Activated CD4-positive, alpha-beta memory T cell treated with anti-CD3 and anti-CD28 coated beads, Interleukin-2, amount 10 ng/mL, durations not matched to agents 7 days and 5 days (primary cell): ENCODE results near the gene SIGLEC9. TPM values are rescaled to one million over a fixed set of nuclear protein-coding genes. Genes with fewer than 3 reads are reported as not detected.
A peak's percentile ranks its signal among the peaks of the same experiment; 100 is the strongest.

Source experiments
- CTCF ChIA-PET: fragments of 350-600 bp; sonication (Branson Sonifier 250); formaldehyde crosslinking; loops from one replicate; lab custom pipeline; 2021; ENCODE audit warnings: antibody characterized with exemption, inconsistent platforms; lab: Charles Lee
- POLR2A ChIA-PET: fragments of 350-600 bp; sonication (Branson Sonifier 250); formaldehyde crosslinking; loops from one replicate; lab custom pipeline; 2021; ENCODE audit warnings: antibody characterized with exemption; lab: Charles Lee
- DNase-seq: peaks from one replicate; pipeline ENCODE4 v3.0.0-alpha.2; 2020
- H3K27ac Mint-ChIP-seq: one replicate; pipeline ENCODE4 v1.8.0; 2021; ENCODE audit warnings: mild to moderate bottlenecking, mixed read lengths
- H3K27me3 Mint-ChIP-seq: one replicate; pipeline ENCODE4 v1.8.0; 2021; ENCODE audit warnings: mixed read lengths
- H3K36me3 Mint-ChIP-seq: one replicate; pipeline ENCODE4 v1.8.0; 2021; ENCODE audit warnings: low read depth, mixed read lengths
- H3K4me1 Mint-ChIP-seq: one replicate; pipeline ENCODE4 v1.8.0; 2021; ENCODE audit warnings: mixed read lengths
- H3K4me3 Mint-ChIP-seq: one replicate; pipeline ENCODE4 v1.8.0; 2021; ENCODE audit warnings: mild to moderate bottlenecking, mixed read lengths
- H3K9me3 Mint-ChIP-seq: one replicate; pipeline ENCODE4 v1.8.0; 2021; ENCODE audit warnings: mixed read lengths
- total RNA-seq, 2 experiments: library from RNA; stranded (reverse); gene quantifications; one replicate each; pipeline ENCODE4 v1.2.3, GENCODE V29; 2021

SIGLEC9 gene
- total RNA-seq, 2 experiments from 2014 or later: 1.1 to 1.7 TPM

DNA sequence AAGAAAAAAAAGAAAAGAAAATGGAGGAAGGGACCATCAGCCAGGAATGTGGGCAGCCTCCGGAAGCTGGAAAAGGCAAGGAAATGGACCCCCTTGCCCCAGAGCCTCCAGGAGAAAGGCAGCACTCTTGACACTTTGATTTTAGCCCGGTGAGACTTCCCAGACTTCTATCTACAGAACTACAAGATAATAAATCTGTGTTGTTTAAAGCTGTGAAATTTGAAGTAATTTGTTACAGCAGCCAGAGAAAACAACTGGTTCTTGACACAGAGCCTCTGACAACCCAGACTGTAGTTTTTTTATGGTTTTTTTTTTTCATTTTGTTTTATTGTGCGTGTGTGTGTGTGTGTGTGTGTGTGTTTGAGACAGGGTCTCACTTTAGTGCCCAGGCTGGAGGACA lies 24.1 kb upstream of the SIGLEC9 start:
- peaks cover 35% of the 10 kb centered on the region for H3K36me3 Mint-ChIP-seq
- POLR2A ChIA-PET: no interaction called here

DNA sequence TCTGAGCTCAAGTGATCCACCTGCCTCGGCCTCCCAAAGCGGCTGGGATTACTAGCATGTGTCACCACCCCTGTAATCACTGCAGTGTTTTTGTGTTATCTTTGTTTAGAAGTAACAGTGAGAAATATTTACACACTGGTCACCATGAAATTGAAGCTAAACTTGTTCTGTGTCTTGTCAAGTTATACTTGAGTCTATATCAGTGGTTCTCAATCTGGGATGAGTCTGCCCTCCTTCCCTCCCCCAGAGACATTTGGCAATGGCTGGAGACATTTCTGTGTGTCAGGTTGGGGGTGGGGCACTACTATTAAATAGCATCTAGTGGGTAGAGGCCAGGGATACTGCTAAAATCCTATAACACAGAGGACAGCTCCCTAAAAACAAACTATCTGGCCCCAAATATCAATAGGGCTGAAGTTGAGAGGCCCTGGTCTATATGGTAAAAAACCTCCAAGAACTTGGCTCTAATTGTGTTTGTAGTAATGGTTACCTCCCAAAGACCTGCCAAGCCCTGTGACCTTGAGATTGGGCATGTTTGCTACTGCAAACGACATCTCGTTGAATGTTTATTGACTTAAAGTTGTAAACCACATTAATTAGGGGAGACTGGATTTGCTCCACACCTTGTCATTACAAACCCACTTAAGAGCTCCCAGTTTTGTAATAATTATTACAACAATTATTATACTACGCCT lies 23.4 kb upstream of the SIGLEC9 start:
- H3K9me3 Mint-ChIP-seq: no peaks in the 10 kb centered on the region
- H3K36me3 Mint-ChIP-seq: peaks cover 39% of the 10 kb centered on the region
- POLR2A ChIA-PET: no interaction called here
- H3K27me3 Mint-ChIP-seq: no peaks in the 10 kb centered on the region
- H3K4me3 Mint-ChIP-seq: no peak overlapping the region
- peaks cover 37% of the 10 kb centered on the region for H3K4me1 Mint-ChIP-seq
- CTCF ChIA-PET: interaction anchor here (1.3 kb wide), 1 partner anchor 80 kb away, joined by 3 read pairs; no protein-coding TSS in a partner anchor
- H3K27ac Mint-ChIP-seq: no peak overlapping the region
- DNase-seq: no peak

More for the DNA sequence above, 24.1 kb upstream of the SIGLEC9 start:
- Mint-ChIP-seq H3K4me3 (no peak overlapping the region), H3K9me3 (no peaks in the 10 kb centered on the region), H3K27me3 (no peaks in the 10 kb centered on the region), H3K27ac (no peak overlapping the region), H3K4me1 (peaks cover 31% of the 10 kb centered on the region)
- no peak for DNase-seq
- CTCF ChIA-PET: interaction anchor here (1.3 kb wide), 1 partner anchor 80 kb away, joined by 3 read pairs; no protein-coding TSS in a partner anchor

DNA sequence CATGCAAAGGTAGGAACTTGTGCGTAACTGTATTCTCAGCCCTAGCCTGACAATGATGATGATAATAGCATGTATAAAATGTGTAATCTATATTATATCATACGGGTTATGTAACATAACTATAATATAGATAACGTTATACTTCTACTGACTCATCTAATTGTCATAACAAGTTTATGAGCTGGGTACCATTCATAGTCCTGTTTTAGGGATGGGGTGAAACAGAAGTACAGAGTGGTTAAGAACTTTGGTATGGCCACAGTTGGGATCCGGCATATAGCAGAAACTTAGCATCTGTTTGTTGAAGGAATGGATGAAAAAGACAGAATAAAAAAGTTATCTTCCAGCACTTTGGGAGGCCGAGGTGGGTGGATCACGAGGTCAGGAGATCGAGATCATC lies 21.7 kb upstream of the SIGLEC9 start:
- no peak for DNase-seq
- ChIA-PET POLR2A (no interaction called here), CTCF (no interaction called here)
- Mint-ChIP-seq H3K27ac (no peak overlapping the region), H3K9me3 (no peaks in the 10 kb centered on the region), H3K4me1 (peaks cover 37% of the 10 kb centered on the region), H3K27me3 (no peaks in the 10 kb centered on the region), H3K4me3 (no peak overlapping the region), H3K36me3 (peaks cover 43% of the 10 kb centered on the region)

DNA sequence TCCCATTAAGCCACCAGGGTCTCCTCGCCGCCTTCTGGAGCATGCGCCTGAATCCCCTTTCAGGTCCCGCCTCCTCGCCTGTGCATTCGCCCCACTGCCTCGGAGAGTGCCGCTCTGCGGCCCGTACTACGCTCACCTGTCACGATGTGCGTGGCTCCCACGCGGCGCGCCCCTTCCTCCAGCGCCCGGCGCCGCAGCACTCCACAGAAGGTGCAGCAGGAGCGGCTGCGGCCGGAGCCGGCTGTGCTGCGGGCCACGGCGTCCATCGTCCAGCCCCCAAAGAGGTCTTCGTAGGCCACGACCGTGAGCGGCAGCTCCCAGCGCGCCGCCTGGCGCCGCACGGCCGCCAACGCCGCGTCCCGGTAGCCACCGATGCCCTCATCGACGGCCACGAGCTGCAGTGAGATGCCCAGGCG lies 20.8 kb upstream of the SIGLEC9 start:
- no peak for DNase-seq
- ChIA-PET CTCF (no interaction called here), POLR2A (no interaction called here)
- H3K27ac Mint-ChIP-seq: no peak overlapping the region
- H3K4me3 Mint-ChIP-seq: no peak overlapping the region
- no peaks in the 10 kb centered on the region for H3K9me3 Mint-ChIP-seq
- no peaks in the 10 kb centered on the region for H3K27me3 Mint-ChIP-seq
- H3K4me1 Mint-ChIP-seq: peaks cover 43% of the 10 kb centered on the region
- H3K36me3 Mint-ChIP-seq: peaks cover 45% of the 10 kb centered on the region

DNA sequence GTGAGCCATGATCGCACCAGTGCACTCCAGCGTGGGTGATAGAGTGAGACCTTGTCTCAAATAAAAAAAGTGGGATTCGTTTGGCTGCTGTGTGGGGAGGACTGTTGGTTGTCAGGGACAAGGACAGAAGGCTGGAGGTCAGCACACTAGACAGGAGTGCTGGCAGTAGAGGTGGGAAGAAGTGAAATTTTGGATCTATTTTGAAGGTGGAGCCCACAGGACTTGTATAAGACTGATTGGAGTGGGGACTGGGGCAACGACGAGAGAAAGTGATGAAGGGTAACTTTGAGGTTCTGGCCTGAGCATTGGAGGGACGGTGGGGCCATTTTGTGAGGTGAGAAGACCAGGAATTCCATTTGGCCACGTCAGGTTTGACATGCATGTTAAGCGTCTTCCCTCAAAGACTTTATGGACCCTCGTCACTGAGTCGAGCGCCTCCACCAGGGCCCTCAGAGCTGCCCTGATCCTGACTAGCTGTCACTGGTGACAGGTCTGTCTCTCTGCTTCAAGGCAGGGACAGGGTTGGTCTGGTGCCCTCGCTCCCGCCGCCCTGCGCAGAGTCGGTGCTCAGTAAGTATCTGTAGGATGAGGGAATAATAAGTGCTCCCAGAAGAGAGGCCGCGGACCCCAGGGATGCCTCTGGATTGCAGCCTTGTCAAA lies 17.2 kb upstream of the SIGLEC9 start:
- Mint-ChIP-seq H3K4me3 (peak overlapping the region; percentile 85), H3K36me3 (peaks cover 33% of the 10 kb centered on the region), H3K4me1 (peaks cover 43% of the 10 kb centered on the region), H3K27ac (peak overlapping the region; percentile 73), H3K27me3 (peaks cover 2% of the 10 kb centered on the region), H3K9me3 (no peaks in the 10 kb centered on the region)
- DNase-seq: peak; percentile 46
- ChIA-PET POLR2A (no interaction called here), CTCF (interaction anchor here (0.6 to 1.6 kb wide), 4 partner anchors 11 to 50 kb away, joined by 3 to 4 read pairs (median 3); no protein-coding TSS in a partner anchor)

DNA sequence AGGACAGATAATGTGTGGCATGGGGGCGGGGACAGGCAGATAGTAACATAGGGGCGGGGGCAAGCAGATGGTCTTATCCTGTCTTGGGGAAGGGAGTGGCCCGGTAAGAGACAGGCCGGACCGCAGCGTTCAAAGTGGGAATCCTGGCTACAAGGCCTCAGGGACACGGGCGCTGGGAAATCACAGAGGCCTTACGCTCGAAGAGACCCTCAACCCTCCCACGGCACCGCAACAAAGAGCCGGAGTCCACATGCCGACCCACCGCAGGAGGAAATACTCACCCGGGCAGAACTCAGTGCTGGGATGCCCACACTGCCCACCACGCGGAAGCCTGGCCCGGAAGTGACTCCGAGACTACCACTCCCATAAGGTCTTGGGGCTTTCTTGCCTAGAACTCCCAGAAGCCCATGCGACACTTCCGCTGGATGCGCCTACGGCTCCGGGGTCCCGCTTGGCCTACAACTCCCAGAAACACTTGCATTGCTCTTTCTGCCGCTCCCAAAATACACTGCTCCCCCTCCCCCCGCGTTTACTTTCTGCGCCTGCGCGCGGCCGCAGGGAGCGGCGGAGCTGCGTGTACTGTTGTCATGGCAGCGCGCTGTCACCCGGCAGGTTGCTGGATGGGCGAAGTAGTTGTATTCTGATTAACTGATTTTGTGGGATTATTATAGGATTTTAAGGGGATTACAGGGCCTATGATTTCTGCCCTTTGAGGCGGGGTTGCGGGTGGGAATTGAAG lies 16.5 kb upstream of the SIGLEC9 start, which contains the start of gene CTU1:
Gene CTU1 (minus strand): TSS at position 344 of the 739 bp plus-strand sequence. CDS start 3,840 bp downstream, outside the sequence.
- Mint-ChIP-seq H3K27me3 (peaks cover 2% of the 10 kb centered on the region), H3K27ac (peak within 1 kb of the TSS; percentile 73), H3K9me3 (no peaks in the 10 kb centered on the region), H3K4me3 (peak within 1 kb of the TSS; percentile 85), H3K4me1 (peaks cover 39% of the 10 kb centered on the region), H3K36me3 (peaks cover 30% of the 10 kb centered on the region)
- ChIA-PET POLR2A (no interaction called here), CTCF (interaction anchor here (0.6 to 1.5 kb wide), 4 partner anchors 12 to 269 kb away, joined by 3 to 4 read pairs (median 4); no protein-coding TSS in a partner anchor)
- peak; percentile 99 for DNase-seq

DNA sequence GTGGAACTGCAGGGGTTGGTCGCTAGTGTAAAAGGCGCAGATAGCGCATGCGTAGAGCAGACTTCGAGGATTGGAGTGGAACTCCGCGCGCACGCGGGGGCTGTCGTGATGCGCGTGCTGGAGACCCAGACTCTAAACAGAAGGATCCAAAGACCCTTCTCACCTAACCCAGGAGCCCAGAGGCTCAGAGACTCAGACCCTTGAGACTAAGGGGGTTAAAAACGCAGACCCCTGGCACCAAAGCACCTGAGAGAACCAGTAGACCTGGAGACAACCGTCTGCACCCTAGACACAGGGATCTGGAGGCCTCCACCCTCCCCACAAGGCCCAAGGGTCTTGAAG lies 15.9 kb upstream of the SIGLEC9 start:
- POLR2A ChIA-PET: no interaction called here
- Mint-ChIP-seq H3K36me3 (peaks cover 25% of the 10 kb centered on the region), H3K4me3 (peak overlapping the region; percentile 85), H3K4me1 (peaks cover 40% of the 10 kb centered on the region), H3K27me3 (peaks cover 3% of the 10 kb centered on the region), H3K27ac (peak overlapping the region; percentile 73), H3K9me3 (no peaks in the 10 kb centered on the region)
- DNase-seq: no peak
- CTCF ChIA-PET: interaction anchor here (0.6 to 1.3 kb wide), 3 partner anchors 12 to 269 kb away, joined by 3 to 4 read pairs (median 3); no protein-coding TSS in a partner anchor

DNA sequence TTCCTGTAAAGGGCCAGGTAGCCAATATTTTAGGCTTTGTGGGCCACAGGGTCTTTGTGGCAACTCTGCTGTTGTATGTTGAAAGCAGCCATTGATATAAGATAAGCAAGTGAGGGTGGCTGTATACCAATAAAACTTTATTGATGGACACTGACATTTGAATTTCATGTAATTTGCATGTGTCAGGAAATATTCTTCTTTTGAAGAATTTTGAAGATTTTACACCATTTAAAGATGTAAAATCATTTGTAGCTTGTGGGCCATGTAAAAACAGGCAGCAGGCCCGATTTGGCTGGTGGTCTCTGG lies 14.1 kb upstream of the SIGLEC9 start:
- POLR2A ChIA-PET: no interaction called here
- H3K4me1 Mint-ChIP-seq: peaks cover 48% of the 10 kb centered on the region
- CTCF ChIA-PET: interaction anchor here (1.2 kb wide), 1 partner anchor 14 kb away, joined by 4 read pairs; no protein-coding TSS in a partner anchor
- H3K36me3 Mint-ChIP-seq: peaks cover 18% of the 10 kb centered on the region
- H3K9me3 Mint-ChIP-seq: no peaks in the 10 kb centered on the region
- no peak overlapping the region for H3K4me3 Mint-ChIP-seq
- DNase-seq: no peak
- peaks cover 15% of the 10 kb centered on the region for H3K27me3 Mint-ChIP-seq
- no peak overlapping the region for H3K27ac Mint-ChIP-seq

DNA sequence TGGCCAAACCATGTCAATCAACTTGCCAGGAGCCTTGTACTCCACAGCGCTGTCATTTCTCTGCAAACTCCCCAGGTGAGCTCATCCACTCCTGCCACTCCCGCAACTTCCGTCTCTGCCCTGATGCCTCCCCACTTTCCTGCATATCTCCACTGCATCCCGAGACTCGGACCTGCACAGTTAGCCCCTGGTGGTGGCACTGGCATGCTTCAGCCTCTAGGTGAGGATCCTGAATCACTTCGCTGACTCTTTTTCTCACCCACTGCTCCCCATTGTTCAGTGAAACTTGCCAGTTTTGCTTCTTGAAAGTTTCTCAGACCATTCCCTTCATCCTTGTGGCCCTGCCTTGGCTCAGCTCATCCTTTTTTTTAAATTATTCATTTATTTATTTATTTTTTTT lies 13.1 kb upstream of the SIGLEC9 start:
- Mint-ChIP-seq H3K9me3 (no peaks in the 10 kb centered on the region), H3K27ac (no peak overlapping the region), H3K27me3 (peaks cover 24% of the 10 kb centered on the region), H3K4me1 (peaks cover 52% of the 10 kb centered on the region), H3K4me3 (no peak overlapping the region), H3K36me3 (peaks cover 16% of the 10 kb centered on the region)
- ChIA-PET POLR2A (no interaction called here), CTCF (interaction anchor here (0.7 to 1.2 kb wide), 2 partner anchors 17 to 20 kb away, joined by 3 read pairs; no protein-coding TSS in a partner anchor)
- no peak for DNase-seq

DNA sequence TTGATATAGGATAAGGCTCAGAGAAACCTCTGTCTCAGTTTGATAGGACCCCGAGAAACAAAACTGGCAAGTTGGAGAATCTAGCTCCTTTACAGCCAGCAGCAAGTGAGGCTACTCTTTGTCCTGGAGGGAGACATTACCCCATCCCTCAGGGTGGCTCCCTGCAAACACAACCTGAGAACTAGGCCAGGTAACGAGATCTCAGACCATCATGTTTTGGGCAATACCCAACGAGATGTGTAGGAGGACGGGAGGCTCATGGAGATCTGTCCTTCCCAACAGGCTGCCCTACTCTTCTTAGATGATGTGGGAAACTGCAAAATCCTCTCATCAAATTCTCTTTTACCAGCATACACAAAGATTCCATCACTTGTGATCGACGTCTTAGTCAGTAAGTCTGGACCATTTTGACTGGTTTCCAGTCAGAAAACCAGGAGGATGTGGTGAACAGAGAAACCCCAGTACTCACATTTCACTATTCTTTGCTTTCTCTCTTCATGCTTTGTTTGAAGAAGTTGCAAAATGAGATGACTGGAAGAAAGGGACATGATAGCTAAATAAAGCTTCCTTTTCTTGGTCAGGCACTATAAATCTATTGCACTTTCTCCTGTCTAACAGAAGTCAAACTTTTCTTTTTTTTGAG lies 10.5 kb upstream of the SIGLEC9 start:
- Mint-ChIP-seq H3K4me3 (no peak overlapping the region), H3K27ac (peak overlapping the region; percentile 4), H3K36me3 (peaks cover 3% of the 10 kb centered on the region), H3K27me3 (peaks cover 42% of the 10 kb centered on the region), H3K9me3 (no peaks in the 10 kb centered on the region), H3K4me1 (peaks cover 46% of the 10 kb centered on the region)
- DNase-seq: no peak
- POLR2A ChIA-PET: interaction anchor here (0.8 to 1.0 kb wide), 3 partner anchors 8 to 281 kb away, joined by 3 to 4 read pairs (median 4); no protein-coding TSS in a partner anchor
- CTCF ChIA-PET: interaction anchor here (1.5 to 1.6 kb wide), 2 partner anchors 10 to 44 kb away, joined by 4 read pairs; partner anchors contain the start of gene SIGLEC9

DNA sequence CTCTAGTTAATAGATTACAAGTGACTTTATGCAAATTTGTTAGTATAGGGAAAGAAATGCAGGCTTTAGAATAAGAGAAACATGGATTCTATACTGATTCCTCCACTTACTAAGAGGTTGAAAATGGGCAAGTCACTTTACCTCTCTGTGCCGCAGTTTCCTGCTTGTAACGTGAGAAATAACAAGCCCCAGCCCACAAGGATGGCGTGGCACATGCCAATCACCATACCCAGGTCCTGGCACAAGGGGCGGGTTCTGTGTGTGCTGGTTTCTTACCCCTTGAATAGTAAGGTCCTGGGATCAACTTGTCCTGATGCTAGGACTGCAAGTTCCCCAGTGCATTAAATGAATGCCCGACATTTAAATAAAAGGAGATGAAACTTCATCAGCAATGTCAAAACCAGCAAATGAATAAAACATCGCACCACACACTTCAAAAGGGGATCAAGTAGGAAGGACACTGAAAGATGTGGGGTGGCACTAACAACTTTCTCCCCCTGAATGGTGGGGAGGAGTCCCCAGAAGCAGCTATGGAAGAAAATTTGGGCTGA lies 7.9 kb upstream of the SIGLEC9 start:
- Mint-ChIP-seq H3K27me3 (peaks cover 42% of the 10 kb centered on the region), H3K4me3 (no peak overlapping the region), H3K4me1 (peaks cover 52% of the 10 kb centered on the region), H3K36me3 (peaks cover 4% of the 10 kb centered on the region), H3K27ac (peak overlapping the region; percentile 31), H3K9me3 (no peaks in the 10 kb centered on the region)
- ChIA-PET CTCF (no interaction called here), POLR2A (no interaction called here)
- DNase-seq: peak; percentile 57

DNA sequence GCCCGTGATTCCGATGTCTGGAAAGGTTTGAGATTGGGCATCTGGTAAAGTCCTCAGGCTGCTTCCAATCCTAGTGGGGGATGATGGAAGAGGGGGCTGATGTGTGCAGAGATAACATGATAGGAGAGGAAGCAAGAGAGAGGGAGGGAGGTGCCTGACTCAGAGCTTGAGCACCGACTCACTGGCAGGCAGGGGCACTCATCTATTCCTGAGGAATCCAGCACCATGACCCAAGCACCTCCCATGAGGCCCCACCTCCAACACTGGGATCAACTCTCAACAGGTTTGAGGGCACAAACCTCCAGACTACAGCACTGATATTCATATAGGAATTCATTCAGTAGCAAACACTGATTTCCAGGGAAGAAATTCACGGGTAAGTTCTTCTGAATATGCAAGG lies 5.6 kb upstream of the SIGLEC9 start:
- Mint-ChIP-seq H3K27me3 (peaks cover 38% of the 10 kb centered on the region), H3K4me3 (no peak overlapping the region), H3K27ac (no peak overlapping the region), H3K4me1 (peaks cover 71% of the 10 kb centered on the region), H3K9me3 (no peaks in the 10 kb centered on the region), H3K36me3 (peaks cover 6% of the 10 kb centered on the region)
- ChIA-PET CTCF (no interaction called here), POLR2A (interaction anchor here (0.6 kb wide), 1 partner anchor 72 kb away, joined by 4 read pairs; no protein-coding TSS in a partner anchor)
- DNase-seq: no peak
